SK-N-SH treated with all-trans-retinoic acid at 6 μM for 48 hours (cell line): ENCODE measurements around the gene ZC3H12C.

Experiments
- ATAC-seq: fragments of 200-7000 bp; cut with Tn5 transposase; 3 replicates; pipeline ENCODE4 v1.9.1; 2020; ENCODE audit warnings: mild to moderate bottlenecking, moderate library complexity
- ARNTL ChIP-seq: fragments of 450-650 bp; formaldehyde crosslinking; IDR thresholded peaks from 2 replicates; pipeline ENCODE4 v1.5.0; 2020; ENCODE audit warnings: low read depth, mild to moderate bottlenecking, moderate library complexity, borderline replicate concordance
- CSRNP3 ChIP-seq: fragments of 250-450 bp; sonication (Bioruptor Pico); IDR thresholded peaks from 2 replicates; pipeline ENCODE4 v1.5.1; 2021; ENCODE audit warnings: mild to moderate bottlenecking, moderate library complexity
- ESRRG ChIP-seq: fragments of 250-450 bp; sonication (Bioruptor Pico); IDR thresholded peaks from 2 replicates; pipeline ENCODE4 v1.6.1; 2021; ENCODE audit warnings: mild to moderate bottlenecking
- GLIS3 ChIP-seq: fragments of 250-450 bp; sonication (Bioruptor Pico); IDR thresholded peaks from 2 replicates; pipeline ENCODE4 v1.5.0; 2020; ENCODE audit warnings: mild to moderate bottlenecking, moderate library complexity
- ISL1 ChIP-seq: fragments of 250-450 bp; sonication (Bioruptor Pico); IDR thresholded peaks from 2 replicates; pipeline ENCODE4 v2.1.2; 2022; ENCODE audit warnings: mild to moderate bottlenecking, moderate library complexity
- OSR1 ChIP-seq: fragments of 250-450 bp; sonication (Bioruptor Pico); IDR thresholded peaks from 2 replicates; pipeline ENCODE4 v1.8.0; 2022; ENCODE audit warnings: moderate library complexity, mild to moderate bottlenecking, inconsistent platforms
- PATZ1 ChIP-seq: fragments of 250-450 bp; sonication (Bioruptor Pico); IDR thresholded peaks from 2 replicates; pipeline ENCODE4 v1.8.0; 2020; ENCODE audit warnings: mild to moderate bottlenecking, moderate library complexity, borderline replicate concordance
- POU6F1 ChIP-seq: fragments of 250-450 bp; sonication (Bioruptor Pico); IDR thresholded peaks from 2 replicates; pipeline ENCODE4 v1.8.0; 2021; ENCODE audit warnings: low read depth, mild to moderate bottlenecking, moderate library complexity, borderline replicate concordance
- PPARA ChIP-seq: fragments of 250-450 bp; sonication (Bioruptor Pico); IDR thresholded peaks from 2 replicates; pipeline ENCODE4 v1.5.0; 2020; ENCODE audit warnings: mild to moderate bottlenecking, borderline replicate concordance
- RARB ChIP-seq: fragments of 250-450 bp; sonication (Bioruptor Pico); IDR thresholded peaks from 2 replicates; pipeline ENCODE4 v1.8.0; 2021; ENCODE audit warnings: mild to moderate bottlenecking, moderate library complexity
- TOX ChIP-seq: fragments of 250-450 bp; sonication (Bioruptor Pico); IDR thresholded peaks from 2 replicates; pipeline ENCODE4 v1.8.0; 2021; ENCODE audit warnings: mild to moderate bottlenecking, moderate library complexity, borderline replicate concordance
- TSHZ2 ChIP-seq: fragments of 250-450 bp; sonication (Bioruptor Pico); IDR thresholded peaks from 2 replicates; pipeline ENCODE4 v1.5.0; 2020; ENCODE audit warnings: mild to moderate bottlenecking, moderate library complexity
- ZC3H10 ChIP-seq: fragments of 250-450 bp; sonication (Bioruptor Pico); IDR thresholded peaks from 2 replicates; pipeline ENCODE4 v1.5.1; 2021; ENCODE audit warnings: mild to moderate bottlenecking, moderate library complexity
- ZFP30 ChIP-seq: fragments of 450-650 bp; formaldehyde crosslinking; IDR thresholded peaks from 2 replicates; pipeline ENCODE4 v1.5.0; 2022; ENCODE audit warnings: mild to moderate bottlenecking, moderate library complexity
- ZNF565 ChIP-seq: fragments of 450-650 bp; formaldehyde crosslinking; conservative IDR thresholded peaks from 2 replicates; pipeline ENCODE4 v1.5.0; 2020; ENCODE audit warnings: low read depth, mild to moderate bottlenecking, moderate library complexity
- ZNF70 ChIP-seq: fragments of 450-650 bp; formaldehyde crosslinking; IDR thresholded peaks from 2 replicates; pipeline ENCODE4 v1.5.0; 2020; ENCODE audit warnings: mild to moderate bottlenecking, moderate library complexity
- ZNF8 ChIP-seq: fragments of 450-650 bp; formaldehyde crosslinking; IDR thresholded peaks from 2 replicates; pipeline ENCODE4 v1.5.0; 2020; ENCODE audit warnings: mild to moderate bottlenecking, moderate library complexity

The ZC3H12C gene

GRCh38 chr11:110070176-110070575 lies 23.0 kb upstream of the ZC3H12C start (continued):
- no peak for TF ChIP-seq POU6F1 (CRISPR knock-in tag)
- TF ChIP-seq TOX (CRISPR knock-in tag), result no peak
- no peak for TF ChIP-seq PATZ1 (CRISPR knock-in tag)
- no peak for TF ChIP-seq ARNTL
- TF ChIP-seq ISL1 (CRISPR knock-in tag), result no peak
- TF ChIP-seq OSR1, result no peak
- TF ChIP-seq, all 23 proteins: peak for 0

GRCh38 chr11:110071197-110071596 lies 22.0 kb upstream of the ZC3H12C start:
- no peak for TF ChIP-seq CSRNP3 (CRISPR knock-in tag)
- TF ChIP-seq PPARA, result no peak
- no peak for TF ChIP-seq ARNTL
- no peak for TF ChIP-seq POU6F1 (CRISPR knock-in tag)
- TF ChIP-seq ZFP30 (CRISPR knock-in tag), result no peak
- ATAC-seq, result no peak

- TF ChIP-seq ZNF565 (CRISPR knock-in tag), result no peak
- TF ChIP-seq GLIS3 (CRISPR knock-in tag), result no peak
- TF ChIP-seq TOX (CRISPR knock-in tag), result no peak
- TF ChIP-seq ZFP30 (CRISPR knock-in tag), result no peak
- no peak for TF ChIP-seq CSRNP3 (CRISPR knock-in tag)
- TF ChIP-seq ZC3H10 (CRISPR knock-in tag), result no peak
- no peak for TF ChIP-seq ZNF70
- TF ChIP-seq ESRRG (CRISPR knock-in tag), result no peak
- TF ChIP-seq RARB, result no peak
- TF ChIP-seq, all 23 proteins: peak for 0
- no peak for ATAC-seq
Measured at GRCh38 chr11:110072930-110073329, 20.3 kb upstream of the ZC3H12C start.

- ATAC-seq, result no peak
- TF ChIP-seq ZNF8 (CRISPR knock-in tag) (no peak), PATZ1 (CRISPR knock-in tag) (no peak), TSHZ2 (CRISPR knock-in tag) (no peak), GLIS3 (CRISPR knock-in tag) (no peak), TOX (CRISPR knock-in tag) (no peak)
- TF ChIP-seq, all 23 proteins: peak for 0
Measured at GRCh38 chr11:110074499-110074898, 18.7 kb upstream of the ZC3H12C start.
